Measurements from ENCODE around the gene ACSM6.

ACSM6 gene

DNA sequence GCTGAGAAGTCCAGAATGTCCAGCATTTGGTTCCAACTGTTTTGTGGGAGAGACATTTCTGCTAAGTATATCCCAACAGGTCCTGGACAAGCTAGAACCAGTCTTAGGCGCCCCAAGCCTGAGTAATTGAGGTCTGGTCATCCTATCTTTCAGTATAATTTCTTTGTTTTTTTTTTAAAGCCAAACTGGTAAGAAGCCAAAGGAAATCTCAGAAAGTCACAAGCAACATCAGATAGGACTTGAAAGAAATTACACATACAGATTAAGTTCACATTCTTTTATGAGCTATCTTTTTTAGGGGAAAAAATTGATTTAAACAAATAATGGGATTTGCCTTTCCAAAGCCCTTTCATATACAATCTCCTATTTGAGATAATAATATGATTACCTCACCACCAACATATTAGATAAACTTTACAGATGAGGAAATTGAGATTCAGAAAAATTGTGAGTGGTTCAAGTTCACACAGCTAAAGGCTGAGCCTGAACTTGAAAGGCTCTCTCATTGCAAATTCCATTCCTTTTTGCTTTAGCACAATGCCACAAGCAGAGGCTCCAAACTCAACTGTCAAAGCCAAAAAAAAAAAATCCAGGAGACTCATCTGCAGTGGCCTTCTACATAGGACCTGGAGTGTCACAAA lies 81.8 kb downstream of the ACSM6 start:
- no peak overlapping the region for H3K27ac ChIP-seq
- TF ChIP-seq, protein P1, sequence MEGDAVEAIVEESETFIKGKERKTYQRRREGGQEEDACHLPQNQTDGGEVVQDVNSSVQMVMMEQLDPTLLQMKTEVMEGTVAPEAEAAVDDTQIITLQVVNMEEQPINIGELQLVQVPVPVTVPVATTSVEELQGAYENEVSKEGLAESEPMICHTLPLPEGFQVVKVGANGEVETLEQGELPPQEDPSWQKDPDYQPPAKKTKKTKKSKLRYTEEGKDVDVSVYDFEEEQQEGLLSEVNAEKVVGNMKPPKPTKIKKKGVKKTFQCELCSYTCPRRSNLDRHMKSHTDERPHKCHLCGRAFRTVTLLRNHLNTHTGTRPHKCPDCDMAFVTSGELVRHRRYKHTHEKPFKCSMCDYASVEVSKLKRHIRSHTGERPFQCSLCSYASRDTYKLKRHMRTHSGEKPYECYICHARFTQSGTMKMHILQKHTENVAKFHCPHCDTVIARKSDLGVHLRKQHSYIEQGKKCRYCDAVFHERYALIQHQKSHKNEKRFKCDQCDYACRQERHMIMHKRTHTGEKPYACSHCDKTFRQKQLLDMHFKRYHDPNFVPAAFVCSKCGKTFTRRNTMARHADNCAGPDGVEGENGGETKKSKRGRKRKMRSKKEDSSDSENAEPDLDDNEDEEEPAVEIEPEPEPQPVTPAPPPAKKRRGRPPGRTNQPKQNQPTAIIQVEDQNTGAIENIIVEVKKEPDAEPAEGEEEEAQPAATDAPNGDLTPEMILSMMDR (IDR thresholded peaks at IDR 0.05), result no peak
- TF ChIP-seq ZFX (IDR thresholded peaks at IDR 0.05; ENCODE audit: borderline replicate concordance), result no peak

DNA sequence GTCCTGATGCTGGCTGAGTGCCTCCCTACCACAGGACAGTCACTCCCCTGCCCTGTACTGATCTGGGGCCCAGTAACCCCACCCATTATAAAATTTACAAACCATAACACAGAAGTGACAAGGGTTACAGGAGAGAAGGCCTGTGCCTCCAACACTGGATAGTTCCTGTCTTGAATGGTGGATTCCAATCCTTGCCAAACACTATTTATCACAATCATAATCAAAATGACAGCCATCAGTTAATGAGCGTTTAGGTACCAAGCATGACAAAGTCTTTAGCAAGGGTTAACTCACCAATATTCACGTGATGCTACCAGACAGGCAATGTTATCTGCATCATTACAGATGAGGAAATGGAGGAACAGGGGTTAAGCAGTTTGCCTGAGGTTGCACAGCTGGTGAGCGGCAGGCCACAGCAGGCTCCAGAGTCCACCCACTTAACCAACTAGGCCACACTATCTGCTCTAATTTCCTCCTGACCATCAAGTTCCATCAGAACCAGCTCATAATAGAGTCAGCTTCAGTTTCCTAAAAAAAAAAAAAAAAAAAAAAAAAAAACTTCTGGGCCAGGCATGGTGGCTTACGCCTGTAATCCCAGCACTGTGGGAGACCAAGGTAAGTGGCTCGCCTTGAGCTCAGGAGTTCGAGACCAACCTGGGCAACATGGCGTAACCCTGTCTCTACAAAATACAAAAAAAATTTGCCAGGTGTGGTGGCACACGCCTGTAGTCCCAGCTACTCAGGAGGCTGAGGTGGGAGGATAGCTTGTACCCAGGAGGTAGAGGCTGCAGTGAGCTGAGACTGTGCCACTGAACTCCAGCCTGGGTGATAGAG lies 82.5 kb downstream of the ACSM6 start:
- TF ChIP-seq, protein P1 (IDR thresholded peaks at IDR 0.05), result no peak
- no peak for TF ChIP-seq ZFX (IDR thresholded peaks at IDR 0.05; ENCODE audit: borderline replicate concordance)
- H3K27ac ChIP-seq, result no peak overlapping the region

DNA sequence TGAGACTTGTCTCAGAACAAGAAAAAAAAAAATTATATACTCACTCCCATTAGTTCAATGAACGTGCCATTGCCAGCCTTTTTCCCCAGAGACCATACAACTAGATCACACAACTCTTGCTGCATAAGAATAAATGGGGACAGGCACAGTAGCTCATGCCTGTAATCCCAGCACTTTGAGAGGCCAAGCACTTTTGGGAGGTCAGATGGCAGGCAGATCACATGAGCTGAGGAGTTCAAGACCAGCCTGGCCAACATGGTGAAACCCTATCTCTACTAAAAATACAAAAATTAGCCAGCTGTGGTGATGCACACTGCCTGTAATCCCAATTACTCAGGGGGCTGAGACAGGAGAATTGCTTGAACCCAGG lies 83.1 kb downstream of the ACSM6 start:
- H3K27ac ChIP-seq, result no peak overlapping the region
- TF ChIP-seq ZFX (IDR thresholded peaks at IDR 0.05; ENCODE audit: borderline replicate concordance), result no peak
- TF ChIP-seq, protein P1 (IDR thresholded peaks at IDR 0.05), result no peak

DNA sequence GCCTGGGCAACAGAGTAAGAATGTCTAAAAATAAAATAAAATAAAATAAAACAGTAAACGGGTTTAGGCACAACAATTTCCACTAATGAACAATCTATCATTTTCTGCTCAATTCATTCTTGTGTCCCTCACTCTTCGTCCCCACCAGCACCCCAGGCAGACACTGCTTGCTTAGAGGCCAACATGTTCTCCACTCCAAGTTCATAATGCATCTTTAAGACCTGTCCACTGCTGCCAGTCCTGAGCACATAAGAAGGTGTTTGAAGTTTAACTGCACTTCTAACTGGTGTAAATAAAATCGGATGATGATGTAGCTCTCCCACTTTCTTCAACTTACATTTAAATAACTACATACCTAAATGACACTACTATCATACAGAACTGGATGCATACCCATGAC lies 83.6 kb downstream of the ACSM6 start:
- no peak overlapping the region for H3K27ac ChIP-seq
- no peak for TF ChIP-seq ZFX (IDR thresholded peaks at IDR 0.05; ENCODE audit: borderline replicate concordance)
- TF ChIP-seq, protein P1 (IDR thresholded peaks at IDR 0.05), result no peak
